ENCODE results near the gene RBM20. TPM values are rescaled to one million over a fixed set of nuclear protein-coding genes. Genes with fewer than 3 reads are reported as not detected.

Gene RBM20
- total RNA-seq, 1 experiment from 2014 or later, result not detected

DNA sequence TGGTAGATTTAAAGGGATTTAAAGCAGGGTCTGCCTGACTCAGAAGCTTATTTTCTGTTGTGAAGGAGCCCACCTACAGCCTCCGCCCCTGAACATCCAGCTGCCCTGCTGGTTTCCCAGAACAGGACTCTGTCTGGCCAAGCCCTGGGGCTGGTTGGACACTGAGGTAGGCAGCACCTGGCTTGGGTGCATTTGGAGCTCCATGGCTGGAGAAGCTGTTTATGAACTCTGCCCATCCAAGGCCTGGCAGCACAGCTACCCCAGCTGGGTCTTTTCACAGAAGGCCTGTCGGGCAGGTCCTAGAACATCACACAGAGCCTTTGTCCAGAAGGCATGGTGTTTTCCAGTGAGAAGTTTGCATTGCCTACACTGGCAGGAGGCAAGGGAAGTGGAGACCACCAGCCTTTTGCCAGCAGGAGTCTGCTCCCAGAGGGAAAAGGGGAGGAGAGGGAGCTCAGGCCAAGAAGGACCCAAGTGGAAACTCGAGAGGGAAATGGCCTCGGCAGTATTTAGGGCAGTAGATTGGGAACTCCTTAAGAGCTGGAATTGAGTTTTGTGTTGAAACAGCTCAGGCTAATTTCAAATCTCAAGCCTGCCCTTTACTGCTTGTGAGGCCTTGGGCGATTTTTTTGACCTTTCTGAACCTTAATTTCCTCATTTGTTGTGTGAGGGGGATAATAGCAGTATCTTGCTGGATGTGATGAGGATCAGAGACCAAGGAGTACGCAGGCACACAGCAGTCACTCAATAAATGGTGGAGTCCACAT, 215.3 kb downstream of the RBM20 start:
- CTCF ChIA-PET, result interaction anchor here (0.6 kb wide), 1 partner anchor 58 kb away, joined by 4 read pairs; no protein-coding TSS in a partner anchor
- intact Hi-C loops (cut with micrococcal nuclease; ENCODE audit: unreplicated experiment), result no loop called here
- peaks cover 2% of the 10 kb centered on the region for H3K9me3 Mint-ChIP-seq (ENCODE audit: low read depth, unreplicated experiment)
- TF ChIP-seq, protein P1, sequence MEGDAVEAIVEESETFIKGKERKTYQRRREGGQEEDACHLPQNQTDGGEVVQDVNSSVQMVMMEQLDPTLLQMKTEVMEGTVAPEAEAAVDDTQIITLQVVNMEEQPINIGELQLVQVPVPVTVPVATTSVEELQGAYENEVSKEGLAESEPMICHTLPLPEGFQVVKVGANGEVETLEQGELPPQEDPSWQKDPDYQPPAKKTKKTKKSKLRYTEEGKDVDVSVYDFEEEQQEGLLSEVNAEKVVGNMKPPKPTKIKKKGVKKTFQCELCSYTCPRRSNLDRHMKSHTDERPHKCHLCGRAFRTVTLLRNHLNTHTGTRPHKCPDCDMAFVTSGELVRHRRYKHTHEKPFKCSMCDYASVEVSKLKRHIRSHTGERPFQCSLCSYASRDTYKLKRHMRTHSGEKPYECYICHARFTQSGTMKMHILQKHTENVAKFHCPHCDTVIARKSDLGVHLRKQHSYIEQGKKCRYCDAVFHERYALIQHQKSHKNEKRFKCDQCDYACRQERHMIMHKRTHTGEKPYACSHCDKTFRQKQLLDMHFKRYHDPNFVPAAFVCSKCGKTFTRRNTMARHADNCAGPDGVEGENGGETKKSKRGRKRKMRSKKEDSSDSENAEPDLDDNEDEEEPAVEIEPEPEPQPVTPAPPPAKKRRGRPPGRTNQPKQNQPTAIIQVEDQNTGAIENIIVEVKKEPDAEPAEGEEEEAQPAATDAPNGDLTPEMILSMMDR (IDR thresholded peaks at IDR 0.05; ENCODE audit: unreplicated experiment), result no peak
- no TSS peak for BruUV-seq (replicated peaks)
- no peak for DNase-seq
- H3K27me3 Mint-ChIP-seq (ENCODE audit: unreplicated experiment), result no peaks in the 10 kb centered on the region
- peaks cover 9% of the 10 kb centered on the region for H3K4me1 Mint-ChIP-seq (ENCODE audit: low read depth, unreplicated experiment)
- H3K27ac Mint-ChIP-seq (ENCODE audit: unreplicated experiment), result no peak overlapping the region
- no peaks in the 10 kb centered on the region for H3K36me3 Mint-ChIP-seq (ENCODE audit: insufficient read depth, unreplicated experiment)
- no peak overlapping the region for H3K4me3 Mint-ChIP-seq (ENCODE audit: low read depth, unreplicated experiment)

DNA sequence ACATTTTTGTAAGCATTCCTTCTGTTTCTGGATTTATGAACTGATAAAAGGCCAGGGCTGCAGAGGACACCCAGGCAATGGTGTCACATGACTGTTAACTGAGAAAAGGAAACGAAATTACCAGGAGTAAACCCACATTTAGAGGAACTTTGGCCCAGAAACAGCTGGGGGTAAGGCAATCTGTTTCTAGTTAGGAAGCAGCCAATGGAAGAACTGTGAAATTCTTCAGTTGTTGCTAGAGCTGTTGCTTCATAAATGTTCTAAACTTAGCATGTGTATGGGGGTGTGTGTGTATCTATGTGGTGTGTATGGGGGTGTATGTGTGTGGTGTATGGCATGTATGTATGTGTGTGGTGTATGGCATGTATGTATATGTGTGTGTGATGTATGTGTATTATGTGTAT, 215.8 kb downstream of the RBM20 start:
- H3K36me3 Mint-ChIP-seq (ENCODE audit: insufficient read depth, unreplicated experiment), result no peaks in the 10 kb centered on the region
- no peak overlapping the region for H3K4me3 Mint-ChIP-seq (ENCODE audit: low read depth, unreplicated experiment)
- H3K4me1 Mint-ChIP-seq (ENCODE audit: low read depth, unreplicated experiment), result peaks cover 15% of the 10 kb centered on the region
- DNase-seq, result no peak
- H3K9me3 Mint-ChIP-seq (ENCODE audit: low read depth, unreplicated experiment), result peaks cover 2% of the 10 kb centered on the region
- BruUV-seq (replicated peaks), result no TSS peak
- TF ChIP-seq, protein P1 (IDR thresholded peaks at IDR 0.05; ENCODE audit: unreplicated experiment), result no peak
- intact Hi-C loops (cut with micrococcal nuclease; ENCODE audit: unreplicated experiment), result no loop called here
- no peak overlapping the region for H3K27ac Mint-ChIP-seq (ENCODE audit: unreplicated experiment)
- no peaks in the 10 kb centered on the region for H3K27me3 Mint-ChIP-seq (ENCODE audit: unreplicated experiment)
- CTCF ChIA-PET, result interaction anchor here (0.6 kb wide), 1 partner anchor 58 kb away, joined by 4 read pairs; no protein-coding TSS in a partner anchor

DNA sequence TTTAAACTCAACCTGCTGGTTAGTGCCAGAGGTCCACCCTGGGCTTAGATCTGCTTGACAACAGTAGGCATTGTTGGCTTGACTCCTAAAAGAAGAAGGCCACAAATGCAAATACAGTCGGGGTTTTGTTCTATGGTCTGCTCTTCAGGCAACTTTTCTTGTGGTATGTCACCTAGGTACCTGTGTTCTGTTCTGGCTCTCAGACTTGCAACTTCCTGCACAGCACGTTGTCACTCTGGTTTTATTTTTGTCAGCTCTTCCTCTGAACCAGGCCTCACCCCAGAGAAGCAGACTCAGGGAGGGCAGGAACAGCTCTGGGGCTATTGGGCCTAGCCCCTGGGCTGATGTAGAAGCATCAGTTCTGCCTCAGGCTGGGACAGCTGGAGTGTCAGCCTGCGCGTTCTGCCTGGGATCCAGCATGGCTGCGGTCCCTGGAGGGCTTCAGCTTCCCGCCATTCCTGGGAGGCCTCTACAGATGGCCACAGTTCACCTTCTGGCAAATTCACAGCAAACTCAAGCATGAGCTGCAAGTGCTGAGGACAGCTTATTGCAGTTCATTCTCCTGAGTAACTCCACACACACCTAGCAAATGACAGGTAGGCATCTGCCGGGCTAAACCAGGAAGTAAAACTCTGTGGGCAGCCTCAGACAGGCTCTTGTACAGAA, 216.6 kb downstream of the RBM20 start:
- no peak overlapping the region for H3K27ac Mint-ChIP-seq (ENCODE audit: unreplicated experiment)

DNA sequence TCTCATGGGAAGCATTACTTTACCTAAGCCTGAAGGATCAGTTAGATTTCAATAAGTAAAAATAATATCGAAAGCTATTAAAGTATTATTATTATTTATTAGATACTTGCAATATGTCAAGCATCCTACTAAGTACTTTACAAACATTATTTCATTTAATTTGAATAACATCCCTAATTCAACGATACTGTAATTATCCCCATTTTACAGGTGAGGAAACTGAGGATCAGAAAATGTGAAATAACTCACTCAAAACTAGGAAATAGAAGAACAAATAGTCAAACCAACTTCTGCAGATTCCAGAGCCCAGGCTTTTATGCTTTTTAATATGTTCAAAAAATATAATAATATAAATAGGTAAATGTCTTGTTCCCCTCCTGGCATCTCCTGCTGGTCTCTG, 217.3 kb downstream of the RBM20 start:
- BruUV-seq (replicated peaks), result no TSS peak
- intact Hi-C loops (cut with micrococcal nuclease; ENCODE audit: unreplicated experiment), result no loop called here
- CTCF ChIA-PET, result interaction anchor here (0.9 kb wide), 1 partner anchor 10 kb away, joined by 3 read pairs; the partner anchor contains the start of gene PDCD4
- no peaks in the 10 kb centered on the region for H3K9me3 Mint-ChIP-seq (ENCODE audit: low read depth, unreplicated experiment)
- no peak overlapping the region for H3K27ac Mint-ChIP-seq (ENCODE audit: unreplicated experiment)
- no peaks in the 10 kb centered on the region for H3K27me3 Mint-ChIP-seq (ENCODE audit: unreplicated experiment)
- no peaks in the 10 kb centered on the region for H3K36me3 Mint-ChIP-seq (ENCODE audit: insufficient read depth, unreplicated experiment)
- no peak overlapping the region for H3K4me3 Mint-ChIP-seq (ENCODE audit: low read depth, unreplicated experiment)
- H3K4me1 Mint-ChIP-seq (ENCODE audit: low read depth, unreplicated experiment), result peaks cover 25% of the 10 kb centered on the region
- no peak for DNase-seq
- TF ChIP-seq, protein P1 (IDR thresholded peaks at IDR 0.05; ENCODE audit: unreplicated experiment), result no peak

More for the DNA sequence above, 216.6 kb downstream of the RBM20 start:
- TF ChIP-seq, protein P1 (IDR thresholded peaks at IDR 0.05; ENCODE audit: unreplicated experiment), result no peak
- no peak for DNase-seq
- Mint-ChIP-seq H3K4me3 (ENCODE audit: low read depth, unreplicated experiment) (no peak overlapping the region), H3K36me3 (ENCODE audit: insufficient read depth, unreplicated experiment) (no peaks in the 10 kb centered on the region), H3K9me3 (ENCODE audit: low read depth, unreplicated experiment) (peaks cover 2% of the 10 kb centered on the region), H3K4me1 (ENCODE audit: low read depth, unreplicated experiment) (peaks cover 22% of the 10 kb centered on the region), H3K27me3 (ENCODE audit: unreplicated experiment) (no peaks in the 10 kb centered on the region)
- intact Hi-C loops (cut with micrococcal nuclease; ENCODE audit: unreplicated experiment), result no loop called here
- BruUV-seq (replicated peaks), result no TSS peak
- CTCF ChIA-PET, result interaction anchor here (0.9 kb wide), 1 partner anchor 11 kb away, joined by 3 read pairs; the partner anchor contains the start of gene PDCD4

All from Calu3 (cell line).